ENCODE results near the gene MYL6B. TPM values are rescaled to one million over a fixed set of nuclear protein-coding genes. Genes with fewer than 3 reads are reported as not detected.

The MYL6B gene
- total RNA-seq, 4 donors from 2014 or later: 25.8 to 42.4 (median 31.8) TPM

- no peak for DNase-seq (ENCODE audit: low spot score)
- no peak for ATAC-seq (ENCODE audit: low FRiP score)
- no peak for TF ChIP-seq CTCF (IDR thresholded peaks at IDR 0.05)
These were observed 26.0 kb downstream of the MYL6B start for GRCh38 chr12:56178347-56178746.

GRCh38 chr12:56186957-56187356 lies 34.6 kb downstream of the MYL6B start:
- ATAC-seq (ENCODE audit: low FRiP score) (no peak), DNase-seq (ENCODE audit: low spot score) (no peak)
- TF ChIP-seq CTCF (IDR thresholded peaks at IDR 0.05): no peak

- ATAC-seq (ENCODE audit: low FRiP score) (no peak), DNase-seq (ENCODE audit: low spot score) (no peak)
- TF ChIP-seq CTCF (IDR thresholded peaks at IDR 0.05): no peak
These were observed 35.9 kb downstream of the MYL6B start for GRCh38 chr12:56188131-56188777.

- no peak for TF ChIP-seq CTCF (IDR thresholded peaks at IDR 0.05)
- ATAC-seq (ENCODE audit: low FRiP score) (no peak), DNase-seq (ENCODE audit: low spot score) (no peak)
These were observed 36.4 kb downstream of the MYL6B start for GRCh38 chr12:56188778-56189098.

GRCh38 chr12:56189099-56189917 lies 36.9 kb downstream of the MYL6B start, which contains the start of gene SMARCC2:
Gene SMARCC2, minus strand, starts transcription at chr12:56189483. Its CDS starts 22 bp downstream, at chr12:56189461.
- DNase-seq (ENCODE audit: low spot score) (peak; percentile 88), ATAC-seq (ENCODE audit: low FRiP score) (peak; percentile 92)
- peak in 2 of 3 donors; percentile 38 to 63 for TF ChIP-seq CTCF (IDR thresholded peaks at IDR 0.05)

- peak in 1 of 3 donors; percentile 14 for TF ChIP-seq CTCF (IDR thresholded peaks at IDR 0.05)
- ATAC-seq (ENCODE audit: low FRiP score) (peak; percentile 61), DNase-seq (ENCODE audit: low spot score) (peak; percentile 85)
These were observed 37.7 kb downstream of the MYL6B start for GRCh38 chr12:56189918-56190694.
